Activated T-helper 1 cell treated with anti-CD3 and anti-CD28 coated beads, Interleukin-2, amount 50 U/mL, for 16 hours (primary cell): ENCODE results near the gene IRF3.
A peak's percentile ranks its signal among the peaks of the same experiment; 100 is the strongest.
"Not testable (repeated sequence)": the region's sequence is repeated elsewhere in the genome, so short reads cannot be mapped to it uniquely, and the experiment has no call there.

Experiments used
- DNase-seq, 2 donors: peaks; one replicate each; pipeline ENCODE4 v3.0.0-alpha.2; 2020; ENCODE audit warnings: low read depth in 1 of 2, low spot score in 1 of 2

Gene IRF3

GRCh38 chr19:49651029-49651819 lies 14.4 kb downstream of the IRF3 start:
- DNase-seq, result no peak

- no peak for DNase-seq
These were observed 19.1 kb downstream of the IRF3 start for GRCh38 chr19:49646586-49646985.

- DNase-seq, result no peak
These were observed 19.7 kb downstream of the IRF3 start for GRCh38 chr19:49645995-49646394.

- no peak for DNase-seq
These were observed 20.1 kb downstream of the IRF3 start for GRCh38 chr19:49645592-49645991.

- no peak for DNase-seq
These were observed 22.2 kb downstream of the IRF3 start for GRCh38 chr19:49643466-49643865.

- no peak for DNase-seq
These were observed 23.1 kb downstream of the IRF3 start for GRCh38 chr19:49642492-49643035.

- peak; percentile 98 to 100 for DNase-seq
These were observed 23.8 kb downstream of the IRF3 start, which contains the start of gene SCAF1 for GRCh38 chr19:49641688-49642491. Gene SCAF1, plus strand, starts transcription at chr19:49642209. Its CDS starts 2,818 bp downstream, at chr19:49645027.

GRCh38 chr19:49640113-49640898 lies 25.4 kb downstream of the IRF3 start, which contains the start of gene RRAS:
Gene RRAS, minus strand, starts transcription at chr19:49640143. Its CDS starts 45 bp downstream, at chr19:49640098.
- peak; percentile 98 to 99 for DNase-seq

GRCh38 chr19:49639401-49640112 lies 26.1 kb downstream of the IRF3 start:
- no peak for DNase-seq

- DNase-seq, result no peak
These were observed 27.6 kb downstream of the IRF3 start for GRCh38 chr19:49637821-49638738.

- DNase-seq, result no peak
These were observed 29.3 kb downstream of the IRF3 start for GRCh38 chr19:49636233-49636932.

GRCh38 chr19:49635530-49636232 lies 30.0 kb downstream of the IRF3 start:
- DNase-seq, result no peak

GRCh38 chr19:49633273-49633672 lies 32.4 kb downstream of the IRF3 start:
- DNase-seq, result not testable (repeated sequence)

- no peak for DNase-seq
These were observed 33.1 kb downstream of the IRF3 start for GRCh38 chr19:49632576-49632975.

GRCh38 chr19:49631610-49632192 lies 34.0 kb downstream of the IRF3 start:
- DNase-seq, result no peak

GRCh38 chr19:49631014-49631588 lies 34.6 kb downstream of the IRF3 start:
- DNase-seq, result no peak

- no peak for DNase-seq
These were observed 36.0 kb downstream of the IRF3 start for GRCh38 chr19:49629659-49630058.
